ENCODE measurements around the gene CNKSR3.

CNKSR3 gene

GRCh38 chr6:154435400-154435945, 75.0 kb downstream of the CNKSR3 start:
- intact Hi-C loops (cut with DNase I): no loop called here
- DNase-seq: no peak

DNA sequence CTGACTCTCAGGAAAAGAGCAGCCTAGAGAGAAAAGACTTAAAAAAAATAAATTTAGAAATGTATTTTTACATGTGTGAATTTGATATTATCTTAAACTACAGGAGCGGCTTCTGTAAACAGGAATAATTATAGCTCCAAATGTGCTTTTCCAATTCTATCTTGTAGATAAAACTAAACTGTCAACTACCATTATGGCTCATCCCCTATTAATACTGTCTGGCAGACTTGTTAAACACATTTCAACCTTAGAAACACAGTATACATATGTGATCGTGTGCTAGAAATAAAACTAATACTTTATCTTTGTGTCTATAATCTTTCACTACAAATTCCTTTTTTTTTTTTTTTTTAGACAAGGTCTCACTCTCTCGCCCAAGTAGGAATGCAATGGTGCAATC, 75.8 kb downstream of the CNKSR3 start:
- intact Hi-C loops (cut with DNase I): no loop called here
- no peak for DNase-seq

- intact Hi-C loops (cut with DNase I): no loop called here
- no peak for DNase-seq
Measured at GRCh38 chr6:154433477-154434241, 76.8 kb downstream of the CNKSR3 start.

GRCh38 chr6:154432533-154433476, 77.7 kb downstream of the CNKSR3 start:
- DNase-seq: no peak
- intact Hi-C loops (cut with DNase I): no loop called here

DNA sequence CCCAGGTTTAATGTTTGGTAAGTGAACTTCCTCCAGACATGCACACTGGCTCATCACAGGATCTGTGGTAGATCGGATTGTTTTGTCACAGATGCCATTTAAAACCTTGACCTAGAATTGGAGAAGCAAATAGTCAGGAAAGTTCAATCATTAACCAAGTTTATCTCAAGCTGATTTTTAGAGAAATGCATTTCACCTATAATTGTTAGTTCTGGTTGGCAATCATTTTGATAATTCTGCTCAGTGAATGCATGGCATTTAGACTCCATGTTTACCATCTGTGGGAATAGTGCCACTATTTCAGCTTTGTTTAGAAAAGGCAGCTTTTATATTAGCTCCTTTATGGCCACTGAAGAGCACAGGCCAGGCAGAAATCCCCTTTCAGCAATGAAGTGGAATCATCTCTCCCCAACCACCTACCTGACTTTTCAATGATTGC, 80.0 kb downstream of the CNKSR3 start:
- DNase-seq: no peak
- intact Hi-C loops (cut with DNase I): no loop called here

DNA sequence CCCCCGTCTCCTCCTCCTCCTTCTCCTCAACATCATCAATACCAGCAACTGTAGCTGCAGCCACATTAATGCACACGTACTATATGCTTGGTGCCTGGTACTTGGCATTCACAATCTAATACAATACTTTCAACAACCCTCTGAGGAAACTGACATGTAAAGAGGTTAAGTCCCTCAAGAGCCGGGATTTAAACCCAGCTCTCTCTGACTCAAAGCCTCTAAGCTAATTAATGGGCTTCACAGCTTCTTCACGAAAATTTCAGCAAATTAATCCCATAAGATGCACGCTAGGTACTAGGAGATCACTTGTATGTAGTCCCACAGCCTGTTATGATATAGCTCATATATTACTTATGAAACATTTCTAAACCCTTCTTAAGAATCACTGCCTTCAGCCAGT, 80.8 kb downstream of the CNKSR3 start:
- no peak for DNase-seq
- intact Hi-C loops (cut with DNase I): no loop called here

- intact Hi-C loops (cut with DNase I): no loop called here
- no peak for DNase-seq
Measured at GRCh38 chr6:154428897-154429296, 81.6 kb downstream of the CNKSR3 start.

- DNase-seq: no peak
- intact Hi-C loops (cut with DNase I): no loop called here
Measured at GRCh38 chr6:154427446-154427845, 83.0 kb downstream of the CNKSR3 start.

DNA sequence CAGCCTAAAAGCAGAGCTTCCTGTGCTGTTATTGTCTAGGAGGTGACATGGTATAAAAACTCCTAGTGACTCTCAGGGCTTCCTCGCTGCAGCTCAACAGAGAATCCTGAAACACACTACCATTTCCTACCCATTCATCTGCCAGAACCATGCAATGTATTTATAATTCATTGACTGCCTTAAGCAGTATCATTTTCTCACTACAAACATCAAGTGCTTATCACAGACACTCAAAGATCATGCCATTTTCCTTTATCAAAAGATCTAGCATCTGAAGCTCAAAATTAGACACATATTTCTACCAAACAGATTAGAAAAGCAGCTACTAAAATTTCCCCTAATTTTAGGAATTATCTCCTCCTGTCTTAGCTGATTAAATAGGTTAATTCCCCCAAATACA, 83.5 kb downstream of the CNKSR3 start:
- DNase-seq: no peak
- intact Hi-C loops (cut with DNase I): no loop called here

- no peak for DNase-seq
- intact Hi-C loops (cut with DNase I): no loop called here
Measured at GRCh38 chr6:154425034-154425433, 85.5 kb downstream of the CNKSR3 start.

GRCh38 chr6:154414021-154414813, 96.3 kb downstream of the CNKSR3 start:
- intact Hi-C loops (cut with DNase I): no loop called here

DNA sequence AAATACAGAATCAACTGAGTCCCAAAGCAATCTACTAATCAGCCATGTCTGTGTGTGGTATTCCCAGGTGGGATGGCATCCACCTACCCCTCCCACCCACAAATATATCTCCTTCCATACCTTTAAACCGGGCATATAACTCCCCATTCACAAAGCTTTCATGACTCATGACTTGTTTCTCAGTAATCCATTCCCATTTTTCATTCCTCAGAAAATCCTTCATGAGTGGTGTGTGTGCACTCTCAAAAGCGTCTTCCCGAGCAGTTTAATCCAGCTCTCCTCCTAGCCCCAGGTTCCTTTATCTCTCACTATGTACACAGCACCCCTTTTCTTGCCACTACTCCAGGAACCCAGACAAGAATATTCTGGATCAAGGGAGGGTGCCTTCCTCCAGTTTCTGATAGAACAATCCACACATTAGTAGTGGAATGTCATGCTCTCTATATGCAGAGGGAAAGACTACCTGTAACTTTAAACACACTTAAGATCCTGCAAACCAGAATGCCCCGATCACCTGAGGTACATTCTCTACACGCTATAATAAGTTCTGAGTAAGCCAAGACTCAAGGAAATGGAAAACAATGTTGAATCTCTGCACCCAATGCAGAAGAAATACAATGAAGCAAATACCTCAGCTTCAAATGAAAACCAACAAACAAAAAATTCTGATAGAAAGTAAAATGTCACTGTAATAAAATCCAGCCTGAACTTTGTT, 98.2 kb downstream of the CNKSR3 start:
- DNase-seq: no peak
- intact Hi-C loops (cut with DNase I): no loop called here

More at GRCh38 chr6:154414021-154414813, 96.3 kb downstream of the CNKSR3 start:
- peak in 1 of 42 donors; percentile 16 for DNase-seq

DNA sequence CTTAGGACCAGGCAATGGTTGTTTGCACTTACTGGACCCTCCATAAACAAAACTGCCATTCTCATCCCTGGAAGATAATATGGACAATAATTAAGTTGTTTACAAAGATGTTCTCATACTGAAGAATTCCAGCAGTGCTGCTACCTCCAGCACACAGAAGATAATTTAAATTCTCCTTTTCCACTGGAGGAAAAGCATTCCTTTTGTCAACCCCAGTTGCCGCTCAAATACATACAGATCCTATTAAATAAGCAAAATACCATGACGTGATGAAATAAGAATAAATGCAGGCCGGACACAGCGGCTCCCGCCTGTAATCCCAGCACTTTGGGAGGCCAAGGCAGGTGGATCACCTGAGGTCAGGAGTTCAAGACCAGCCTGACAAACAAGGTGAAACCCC, 99.4 kb downstream of the CNKSR3 start:
- no peak for DNase-seq
- intact Hi-C loops (cut with DNase I): no loop called here

DNA sequence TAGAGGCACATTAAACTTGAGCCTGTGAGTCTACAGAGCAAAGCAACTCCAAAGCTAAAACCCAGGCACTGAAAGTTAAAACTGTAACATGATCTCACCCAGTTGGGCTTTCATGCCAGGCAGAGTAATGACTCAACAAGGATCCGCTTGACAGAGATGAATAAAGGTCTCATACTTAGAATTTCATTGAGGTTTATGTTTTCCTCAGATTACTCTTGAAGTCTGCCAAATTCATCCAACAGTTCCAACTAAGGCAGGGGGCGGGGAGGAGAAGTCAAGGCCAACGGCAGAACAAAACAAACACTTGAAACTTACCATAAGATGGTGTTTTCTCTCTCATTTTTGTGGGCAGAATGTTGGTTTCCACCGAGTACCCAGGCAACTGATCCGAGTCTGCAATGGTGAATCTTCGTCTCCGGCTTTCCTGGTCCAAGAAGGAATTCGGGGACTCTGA, 99.8 kb downstream of the CNKSR3 start:
- intact Hi-C loops (cut with DNase I): no loop called here
- DNase-seq: peak in 14 of 42 donors; percentile 4 to 63 (median 30)

DNA sequence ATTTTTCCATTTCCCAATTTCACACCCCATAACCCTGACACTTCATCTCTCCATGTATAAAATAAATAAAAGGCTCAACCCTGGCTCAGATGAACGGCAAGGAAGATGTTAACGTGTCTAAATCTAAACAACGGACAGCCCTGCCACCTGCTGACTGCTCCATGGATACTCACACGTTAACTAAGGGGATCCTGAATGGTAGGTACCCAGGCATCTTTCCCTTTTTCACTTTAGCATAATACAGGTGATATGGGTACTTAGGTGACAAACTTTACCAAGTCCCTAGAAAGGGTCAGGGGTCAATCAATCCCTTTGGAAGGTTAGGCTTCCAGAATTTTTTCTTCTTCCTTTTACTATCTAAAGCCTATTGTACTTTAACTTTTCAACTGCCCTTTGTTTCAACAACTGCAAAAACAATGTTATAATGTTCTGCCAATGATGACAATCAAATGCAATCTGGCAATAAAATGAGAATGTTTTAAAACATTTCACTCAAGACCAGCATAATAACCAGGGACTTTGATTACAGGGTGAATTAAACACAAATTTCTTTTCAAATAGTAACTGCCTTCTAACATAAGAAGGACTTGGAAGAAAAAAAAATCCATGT, 101.5 kb downstream of the CNKSR3 start:
- DNase-seq: peak in 23 of 42 donors; percentile 9 to 75 (median 33)
- intact Hi-C loops (cut with DNase I): no loop called here

- intact Hi-C loops (cut with DNase I): no loop called here
- no peak for DNase-seq
Measured at GRCh38 chr6:154407440-154407839, 103.0 kb downstream of the CNKSR3 start.

GRCh38 chr6:154406869-154407268, 103.6 kb downstream of the CNKSR3 start:
- intact Hi-C loops (cut with DNase I): no loop called here
- DNase-seq: no peak

- no peak for DNase-seq
- intact Hi-C loops (cut with DNase I): no loop called here
Measured at GRCh38 chr6:154406301-154406700, 104.2 kb downstream of the CNKSR3 start.

Data from head of caudate nucleus (tissue), 42 donors.